ENCODE results near the gene CENPP.

The CENPP gene

DNA sequence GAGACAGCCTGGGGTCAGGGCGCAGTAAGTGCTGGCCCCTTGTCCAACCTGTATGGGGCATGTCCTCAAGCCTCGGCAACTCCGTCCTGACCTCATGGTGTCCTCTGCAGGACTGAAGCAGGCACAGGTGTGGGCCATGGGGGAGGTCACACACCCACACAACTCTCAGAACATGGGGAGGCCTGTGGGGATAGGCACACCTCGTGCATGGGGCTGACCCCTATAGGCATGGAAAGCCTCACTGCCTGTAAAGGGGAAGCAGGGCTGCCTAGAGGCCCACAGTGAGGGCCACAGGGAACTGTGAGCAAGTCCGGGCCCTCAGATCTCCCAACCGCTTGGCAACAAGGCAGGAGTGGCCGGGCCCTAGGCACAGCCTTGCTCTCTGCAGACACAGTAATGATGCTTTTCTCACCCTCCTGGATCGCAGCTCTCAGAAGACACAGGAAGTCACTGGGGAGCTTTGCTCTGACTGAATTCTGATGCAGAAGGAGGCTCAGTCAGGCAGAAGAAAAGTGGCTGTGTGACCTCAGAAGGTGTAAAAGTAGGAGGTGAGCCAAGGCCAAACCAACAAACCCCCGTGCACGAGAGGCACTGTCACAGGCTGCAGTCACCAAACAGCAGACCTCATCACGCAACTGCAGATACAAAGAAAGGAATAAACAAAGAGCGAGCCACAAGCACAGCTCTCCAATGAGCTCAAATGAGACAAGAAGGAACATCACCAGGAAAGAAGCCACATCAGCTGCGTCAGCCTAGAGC lies 338.8 kb downstream of the CENPP start:
- peak in 1 of 2 experiments; percentile 46 for DNase-seq

DNA sequence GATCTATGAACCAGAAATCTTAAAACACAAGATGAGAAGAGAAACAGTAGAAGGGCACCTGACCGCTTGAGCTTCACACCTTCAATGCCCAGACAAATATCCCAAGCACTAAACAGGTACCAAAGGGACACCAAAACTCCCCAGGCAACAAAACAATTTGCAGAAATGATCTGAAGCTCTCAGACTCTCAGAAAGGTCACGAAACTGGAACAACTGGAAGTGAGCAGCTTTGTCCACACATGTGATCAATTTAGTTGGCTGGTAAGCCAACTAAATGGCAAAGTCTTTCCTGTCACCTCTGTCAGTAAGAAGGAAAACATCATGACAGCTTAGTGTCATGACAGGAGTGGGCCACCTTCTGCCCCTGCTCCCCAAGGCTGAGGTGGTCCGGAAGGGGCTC lies 340.1 kb downstream of the CENPP start:
- peak in 1 of 2 experiments; percentile 9 for DNase-seq

DNA sequence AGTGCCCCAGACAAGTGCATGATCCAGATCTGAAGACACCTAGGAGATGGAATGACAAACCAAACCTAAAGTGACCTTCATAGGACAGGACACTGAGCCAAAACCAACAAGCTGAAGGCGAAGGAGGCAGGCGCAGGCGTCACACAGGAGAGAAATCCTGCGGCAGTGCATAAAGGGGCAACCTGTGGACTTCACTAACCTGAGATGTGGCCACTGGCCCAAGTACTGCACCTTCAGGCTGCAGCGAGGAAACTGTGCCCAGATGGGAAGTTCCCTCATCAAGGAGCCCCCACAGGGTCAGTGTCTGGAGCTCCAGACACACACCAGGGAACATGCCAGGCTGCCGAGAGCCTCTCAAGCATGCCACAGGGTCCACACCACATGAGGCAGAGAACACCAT lies 340.5 kb downstream of the CENPP start:
- no peak for DNase-seq

DNA sequence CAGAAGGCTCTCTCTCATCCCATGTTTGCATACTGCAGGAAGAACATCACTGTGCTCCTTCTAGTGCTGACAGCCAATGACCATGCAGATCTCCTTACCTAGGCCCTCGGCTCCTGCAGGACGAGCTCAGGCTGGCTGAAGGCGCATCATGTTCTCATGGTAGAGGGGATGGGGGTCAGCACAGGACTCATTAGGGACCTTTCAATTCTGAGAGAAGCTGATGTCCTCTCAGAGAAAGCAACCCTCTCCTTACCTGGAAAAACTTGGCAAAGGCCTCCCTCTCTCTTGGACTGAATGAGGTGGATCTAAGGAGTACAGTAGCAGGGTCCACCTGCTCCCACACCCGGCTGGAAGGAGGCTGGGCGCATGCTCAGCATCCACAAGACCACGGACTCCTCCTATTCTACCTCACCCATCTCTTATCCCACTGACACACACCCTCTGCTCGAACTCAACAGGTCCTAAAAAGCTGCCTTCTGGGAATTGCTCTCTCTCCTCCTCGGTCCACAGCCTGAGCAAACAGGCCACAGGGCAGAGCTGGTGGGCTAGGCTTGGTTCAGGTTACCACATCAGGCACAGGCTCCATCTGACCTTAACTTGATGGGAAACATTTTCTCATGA lies 341.3 kb downstream of the CENPP start:
- no peak for DNase-seq

DNA sequence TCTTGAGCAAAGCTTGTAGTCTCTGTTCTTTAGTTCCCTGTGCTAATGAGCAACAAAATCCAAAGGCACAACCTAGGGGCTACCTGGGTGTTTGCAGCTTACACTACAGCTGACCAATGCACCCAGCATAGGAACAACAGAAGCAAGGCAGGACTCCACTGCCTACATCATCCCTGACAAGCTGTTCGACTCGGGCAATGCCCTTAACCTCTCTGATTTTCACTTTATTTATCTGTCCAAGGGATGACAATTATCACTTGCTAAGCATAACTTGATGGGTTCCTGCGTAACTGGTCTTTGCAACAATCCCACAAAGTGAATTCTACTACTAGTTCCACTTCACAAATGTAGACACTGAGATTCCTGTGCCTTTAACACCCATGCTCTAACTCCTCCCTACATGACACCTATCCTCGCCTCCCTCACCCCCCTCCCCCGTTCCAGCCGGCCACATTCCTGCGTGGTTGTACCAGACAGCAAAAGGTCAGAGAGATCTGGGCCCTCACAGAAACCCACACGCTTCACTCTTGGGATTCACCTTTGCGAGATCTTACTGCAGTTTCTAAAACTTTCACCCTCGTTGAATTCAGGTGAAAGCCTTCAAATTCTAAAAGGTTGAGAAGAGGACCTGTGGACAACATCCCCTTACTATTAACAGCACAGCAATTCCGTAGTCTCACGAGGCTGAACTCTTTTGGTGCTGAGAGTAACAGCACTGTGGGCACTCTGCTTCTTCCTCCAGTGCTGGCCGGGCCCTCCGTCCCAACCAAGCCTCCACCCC lies 343.2 kb downstream of the CENPP start:
- DNase-seq, result no peak

DNA sequence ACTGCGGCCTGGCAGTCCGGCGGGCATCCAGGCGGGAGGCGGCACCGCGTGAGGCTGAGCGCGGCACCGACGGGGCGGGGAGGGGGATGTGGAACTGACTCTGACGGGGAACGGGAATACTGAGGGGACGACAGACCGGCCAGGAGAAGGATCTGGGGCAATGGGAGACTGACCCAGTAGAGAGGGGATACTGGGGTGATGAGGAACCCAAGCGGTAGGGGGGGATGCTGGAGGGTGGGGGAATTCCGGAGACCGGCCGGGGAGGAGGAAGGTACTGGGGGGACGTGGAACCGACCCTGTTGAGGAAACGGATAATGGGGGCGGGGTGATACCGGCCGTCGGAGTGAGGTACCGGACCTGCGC lies 343.8 kb downstream of the CENPP start:
- DNase-seq, result peak in 1 of 2 experiments; percentile 13

All from NCI-H2081 (cell line).